Lower leg skin (tissue), 3 donors: ENCODE measurements around the gene OVOL2.

ENCODE experiments used
- CTCF ChIP-seq, 3 donors: fragments of 450-650 bp; IDR thresholded peaks; one replicate each; pipeline ENCODE4 v1.5.1; 2016; ENCODE audit warnings: antibody characterized with exemption in 3 of 3, mild to moderate bottlenecking in 3 of 3, moderate library complexity in 2 of 3
- POLR2A ChIP-seq, 2 donors: fragments of 450-650 bp; IDR thresholded peaks; one replicate each; pipeline ENCODE4 v1.6.1; 2016 to 2017; ENCODE audit warnings: antibody characterized with exemption in 2 of 2, mild to moderate bottlenecking in 1 of 2, moderate library complexity in 1 of 2

- TF ChIP-seq CTCF (IDR thresholded peaks at IDR 0.05) (no peak), POLR2A (IDR thresholded peaks at IDR 0.05) (no peak)
These were observed 19.4 kb upstream of the OVOL2 start for GRCh38 chr20:18077157-18077556.
